Astrocyte of the cerebellum (primary cell): ENCODE measurements around the gene DIP2B.

Experiments used
- DNase-seq: peaks from one replicate; pipeline ENCODE4 v3.0.0-alpha.2; 2011; ENCODE audit warnings: low read depth
- H3K4me3 ChIP-seq: 2 replicates; pipeline ENCODE4 v1.5.1; 2011; ENCODE audit warnings: mild to moderate bottlenecking, low read depth, low read length, moderate library complexity
- CTCF ChIP-seq: IDR thresholded peaks from 2 replicates; pipeline ENCODE4 v1.5.1; 2012; ENCODE audit warnings: low read length, low read depth, moderate library complexity, mild to moderate bottlenecking; ENCODE audit errors: missing control alignments
- in situ Hi-C: cut with HindIII; loops from 2 replicates; pipeline ENCODE4 v1.10.0; 2017; ENCODE audit warnings: low sequenced_read_pairs

Gene DIP2B

GRCh38 chr12:50625029-50625925 is 120.5 kb downstream of the DIP2B start:
- in situ Hi-C loops = no loop called here
- H3K4me3 ChIP-seq = no peak overlapping the region
- DNase-seq = no peak
- TF ChIP-seq CTCF = no peak

- TF ChIP-seq CTCF = no peak
- in situ Hi-C loops = no loop called here
- H3K4me3 ChIP-seq = no peak overlapping the region
These were observed 121.2 kb downstream of the DIP2B start for GRCh38 chr12:50626026-50626425.

GRCh38 chr12:50627491-50627890 is 122.7 kb downstream of the DIP2B start:
- in situ Hi-C loops = no loop called here
- no peak overlapping the region for H3K4me3 ChIP-seq
- no peak for DNase-seq
- TF ChIP-seq CTCF = no peak

More at GRCh38 chr12:50626026-50626425, 121.2 kb downstream of the DIP2B start:
- no peak for DNase-seq

- DNase-seq = no peak
- in situ Hi-C loops = no loop called here
- H3K4me3 ChIP-seq = no peak overlapping the region
- TF ChIP-seq CTCF = no peak
These were observed 123.6 kb downstream of the DIP2B start for GRCh38 chr12:50628394-50628793.

- peak; percentile 74 for DNase-seq
- H3K4me3 ChIP-seq = no peak overlapping the region
- TF ChIP-seq CTCF = no peak
- in situ Hi-C loops = no loop called here
These were observed 129.2 kb downstream of the DIP2B start for GRCh38 chr12:50633955-50634354.

- TF ChIP-seq CTCF = no peak
- DNase-seq = no peak
- in situ Hi-C loops = no loop called here
- H3K4me3 ChIP-seq = no peak overlapping the region
These were observed 129.6 kb downstream of the DIP2B start for GRCh38 chr12:50634379-50634778.
